ENCODE data around the gene SLC26A11.

GRCh38 chr17:80171681-80172080 is 48.5 kb upstream of the SLC26A11 start:
- no peak for TF ChIP-seq CTCF (IDR thresholded peaks at IDR 0.05 in 4 of 5, conservative IDR thresholded peaks at IDR 0.05 in 1 of 5)
- no peak for TF ChIP-seq POLR2A (IDR thresholded peaks at IDR 0.05)

Measured in gastrocnemius medialis (tissue), 4 donors.